GM19452 (cell line): ENCODE results near the gene SLC5A5.
"Not testable (repeated sequence)": the region's sequence is repeated elsewhere in the genome, so short reads cannot be mapped to it uniquely, and the experiment has no call there.

ENCODE experiments used
- ATAC-seq: cut with Tn5 transposase; IDR thresholded peaks from one replicate; pipeline ENCODE4 v1.9.1; 2021; ENCODE audit not compliant: unreplicated experiment

The SLC5A5 gene

DNA sequence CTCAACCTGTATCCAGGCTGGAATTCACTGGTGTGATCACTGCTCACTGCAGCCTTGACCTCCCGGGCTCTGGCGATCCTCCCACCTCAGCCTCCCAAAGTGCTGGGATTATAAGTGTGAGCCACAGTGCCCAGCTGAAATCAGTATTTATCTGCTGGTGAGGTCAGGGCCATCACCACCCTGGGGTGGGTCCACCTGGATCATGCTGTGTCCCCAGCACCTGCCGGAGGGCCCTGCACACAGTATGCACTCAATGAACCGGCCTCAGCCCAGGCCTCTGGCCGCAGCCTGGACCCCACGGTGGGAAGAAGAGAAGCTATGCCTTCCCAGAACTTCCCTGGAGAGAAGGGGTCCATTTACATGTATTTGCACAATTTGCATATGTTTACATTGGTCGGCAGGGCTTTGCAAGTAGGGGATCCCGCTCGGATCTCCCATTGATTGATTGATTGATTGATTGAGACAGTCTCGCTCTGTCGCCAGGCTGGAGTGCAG is 2.6 kb upstream of the SLC5A5 start:
- ATAC-seq: no peak

GRCh38 chr19:17871032-17871877 is 490 bp upstream of the SLC5A5 start:
- no peak for ATAC-seq

GRCh38 chr19:17872251-17873001 is 681 bp downstream of the SLC5A5 start:
- ATAC-seq: no peak

GRCh38 chr19:17873786-17874757 is 2.3 kb downstream of the SLC5A5 start:
- no peak for ATAC-seq

GRCh38 chr19:17874758-17875135 is 3.0 kb downstream of the SLC5A5 start:
- no peak for ATAC-seq

DNA sequence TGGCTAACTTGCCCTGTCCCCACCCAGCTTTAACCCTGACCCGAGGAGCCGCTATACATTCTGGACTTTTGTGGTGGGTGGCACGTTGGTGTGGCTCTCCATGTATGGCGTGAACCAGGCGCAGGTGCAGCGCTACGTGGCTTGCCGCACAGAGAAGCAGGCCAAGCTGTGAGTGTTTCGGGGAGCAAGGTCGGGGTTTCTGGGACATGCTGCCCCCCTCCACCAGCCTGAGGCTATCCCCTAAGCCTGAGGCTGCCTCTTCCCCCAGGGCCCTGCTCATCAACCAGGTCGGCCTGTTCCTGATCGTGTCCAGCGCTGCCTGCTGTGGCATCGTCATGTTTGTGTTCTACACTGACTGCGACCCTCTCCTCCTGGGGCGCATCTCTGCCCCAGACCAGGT is 6.0 kb downstream of the SLC5A5 start:
- no peak for ATAC-seq

GRCh38 chr19:17879466-17879865 is 7.7 kb downstream of the SLC5A5 start:
- no peak for ATAC-seq

- ATAC-seq: no peak
Measured at GRCh38 chr19:17881701-17882100, 10.0 kb downstream of the SLC5A5 start.

GRCh38 chr19:17883627-17884410 is 12.1 kb downstream of the SLC5A5 start:
- no peak for ATAC-seq

- ATAC-seq: no peak
Measured at GRCh38 chr19:17886515-17886914, 14.8 kb downstream of the SLC5A5 start.

- ATAC-seq: not testable (repeated sequence)
Measured at GRCh38 chr19:17887221-17887620, 15.5 kb downstream of the SLC5A5 start.

DNA sequence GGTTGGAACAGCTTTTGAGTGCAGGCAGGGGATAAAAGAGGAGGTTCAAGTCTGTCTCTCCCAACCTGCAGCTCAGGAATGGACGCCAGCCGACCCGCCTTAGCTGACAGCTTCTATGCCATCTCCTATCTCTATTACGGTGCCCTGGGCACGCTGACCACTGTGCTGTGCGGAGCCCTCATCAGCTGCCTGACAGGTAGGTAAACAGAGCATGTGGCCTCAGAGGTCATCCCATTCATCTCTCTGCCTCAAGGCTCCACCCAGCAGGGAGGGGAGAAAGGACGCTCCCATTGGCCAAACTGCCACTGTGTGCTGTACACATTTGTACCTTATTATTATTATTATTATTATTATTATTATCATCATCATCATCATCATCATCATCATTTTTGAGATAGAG is 16.5 kb downstream of the SLC5A5 start:
- ATAC-seq: no peak

- no peak for ATAC-seq
Measured at GRCh38 chr19:17889609-17890214, 18.0 kb downstream of the SLC5A5 start.

DNA sequence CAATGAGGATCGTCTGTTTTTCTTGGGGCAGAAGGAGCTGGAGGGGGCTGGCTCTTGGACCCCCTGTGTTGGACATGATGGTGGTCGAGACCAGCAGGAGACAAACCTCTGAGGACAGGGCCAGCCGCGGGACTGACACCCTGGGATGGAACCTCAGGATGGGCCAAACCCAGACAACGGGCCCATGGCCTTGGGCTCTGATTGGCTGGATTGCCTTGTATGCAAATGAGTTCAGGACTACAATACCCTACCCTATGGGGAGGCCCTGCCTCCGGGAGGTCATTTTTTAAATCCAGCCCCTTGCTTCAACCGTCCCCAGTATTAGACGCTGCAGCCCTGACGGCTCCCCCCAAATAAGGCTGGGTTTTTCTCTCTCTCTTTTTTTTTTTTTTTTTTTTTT is 22.0 kb downstream of the SLC5A5 start:
- ATAC-seq: no peak

DNA sequence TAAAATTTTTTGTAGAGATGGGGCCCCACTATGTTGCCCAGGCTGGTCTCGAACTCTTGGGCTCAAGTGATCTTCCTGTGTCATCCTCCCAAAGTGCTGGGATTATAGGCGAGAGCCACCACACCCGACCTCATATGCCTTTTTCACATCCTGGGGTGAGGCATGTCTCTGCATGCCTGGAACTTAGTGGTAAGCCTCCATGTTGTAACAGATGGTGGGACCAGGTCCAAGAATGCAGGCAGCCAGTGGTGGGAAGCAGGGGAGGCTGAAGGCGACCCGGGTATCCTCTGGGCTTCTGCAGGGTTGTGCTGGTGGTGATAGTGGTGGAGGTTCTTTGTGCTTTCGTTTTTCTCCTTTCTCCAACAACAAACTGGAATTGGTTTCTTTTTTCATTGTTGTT is 31.0 kb downstream of the SLC5A5 start:
- ATAC-seq: no peak

DNA sequence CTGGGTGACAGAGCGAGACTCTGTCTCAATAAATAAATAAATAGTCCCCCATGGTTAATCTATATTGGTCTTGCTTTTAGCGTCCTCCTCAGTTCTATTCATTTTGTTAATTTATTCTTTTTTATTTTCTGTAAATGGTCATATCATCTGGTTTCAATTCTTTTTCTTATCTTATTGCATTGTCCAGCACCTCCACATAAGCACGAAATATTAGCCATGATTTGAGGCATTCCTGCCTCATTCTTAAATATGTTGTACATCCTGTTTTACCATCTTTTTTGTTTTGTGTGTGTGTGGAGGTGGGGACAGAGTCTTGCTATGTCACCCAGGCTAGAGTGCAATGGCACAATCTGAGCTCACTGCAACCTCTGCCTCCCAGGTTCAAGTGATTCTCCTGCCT is 36.5 kb downstream of the SLC5A5 start:
- ATAC-seq: no peak

DNA sequence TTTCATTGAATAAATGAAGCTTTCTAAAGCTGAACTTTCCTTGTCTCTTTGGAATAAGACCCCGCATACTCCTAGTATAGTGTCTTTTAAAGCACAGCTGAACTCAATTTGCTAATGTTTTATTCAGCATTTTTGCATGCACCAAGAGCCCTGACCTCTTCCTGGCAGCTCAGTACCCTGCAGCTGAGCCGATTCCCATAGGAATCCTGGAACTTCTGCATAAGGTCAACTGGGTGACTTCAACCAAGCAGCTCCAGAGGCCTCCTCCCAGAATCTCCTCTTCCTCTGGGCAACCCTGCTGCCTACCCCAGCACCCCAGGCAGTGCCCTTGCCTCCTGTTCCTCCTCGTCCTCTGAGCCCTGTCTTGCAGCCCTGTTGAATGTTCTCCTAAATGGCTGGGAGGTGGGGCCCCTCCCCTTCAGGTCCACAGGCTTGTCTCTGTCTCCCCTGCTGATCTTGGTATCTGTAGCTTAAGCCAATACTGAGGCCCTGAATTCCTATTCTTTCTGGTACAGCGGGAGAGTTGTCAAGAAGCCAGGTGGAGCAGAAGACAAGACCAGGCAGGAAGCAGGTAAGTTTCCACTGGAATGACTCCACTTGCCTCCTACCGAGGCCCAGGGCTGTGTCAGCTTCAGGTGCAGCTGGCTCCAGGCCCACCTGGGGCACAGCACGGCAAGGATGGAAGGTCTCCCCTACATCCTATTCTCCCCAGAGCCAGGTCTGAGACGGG is 37.4 kb downstream of the SLC5A5 start:
- ATAC-seq: no peak

GRCh38 chr19:17910791-17911360 is 39.1 kb downstream of the SLC5A5 start:
- ATAC-seq: no peak
